Body of pancreas (tissue), 4 donors: ENCODE results near the gene ARID1B. TPM values are rescaled to one million over a fixed set of nuclear protein-coding genes. Genes with fewer than 3 reads are reported as not detected.
A peak's percentile ranks its signal among the peaks of the same experiment; 100 is the strongest.

Source experiments
- ATAC-seq: fragments of 150-250 bp; one replicate; pipeline ENCODE4 v1.9.1; 2016
- DNase-seq, 4 donors: peaks; one replicate each; pipeline ENCODE4 v3.0.0-alpha.2; 2019
- H3K27ac ChIP-seq, 4 donors: fragments of 200-600 bp; sonication (generic); 1 replicate in 3 of 4; 2 replicates in 1 of 4; pipeline versions ENCODE4 v1.5.1 to v1.6.1; 2016 to 2019; ENCODE audit warnings: mild to moderate bottlenecking in 1 of 4, mixed read lengths in 1 of 4, moderate library complexity in 1 of 4
- H3K27me3 ChIP-seq, 2 donors: fragments of 200-600 bp; sonication (generic); one replicate each; pipeline ENCODE4 v1.6.0; 2016; ENCODE audit warnings: mild to moderate bottlenecking in 1 of 2
- H3K36me3 ChIP-seq, 2 donors: fragments of 200-600 bp; sonication (generic); replicated peaks in 1 of 2; 2 replicates each; pipeline ENCODE4 v1.5.1; 2016; ENCODE audit warnings: low read depth in 2 of 2; ENCODE audit not compliant: insufficient read depth in 1 of 2
- H3K4me1 ChIP-seq: fragments of 200-600 bp; sonication (generic); one replicate; pipeline ENCODE4 v1.6.0; 2016
- H3K4me3 ChIP-seq, 2 donors: fragments of 200-600 bp; sonication (generic); 1 replicate in 1 of 2; 2 replicates in 1 of 2; pipeline ENCODE4 v1.5.1; 2016 to 2019
- H3K9me3 ChIP-seq, 3 donors: fragments of 200-600 bp; sonication (generic); 1 replicate in 2 of 3; 2 replicates in 1 of 3; pipeline ENCODE4 v1.5.1; 2016
- POLR2A ChIP-seq, 3 donors: fragments of 450-650 bp; IDR thresholded peaks; one replicate each; pipeline ENCODE4 v1.6.1; 2016; ENCODE audit warnings: antibody characterized with exemption in 3 of 3, mild to moderate bottlenecking in 2 of 3
- WGBS, 2 donors: methylation state at CpG; one replicate each; pipeline ENCODE4 v1.1.5; 2017; 5-methylcytosine and 5-hydroxymethylcytosine counted together
- intact Hi-C: fragments of 100-400 bp; cut with DNase I; formaldehyde crosslinking; loops from one replicate; pipeline ENCODE4 v1.15.1; 2023
- total RNA-seq, 2 donors: library from RNA; depleted of rRNA; stranded (reverse); fragments of >200 nt; gene quantifications; one replicate each; pipeline ENCODE4 v1.1.0, GENCODE V29; 2016
- TF ChIP-seq, protein P1 (sequence below), 7 experiments: fragments of 450-650 bp in 4 of 7; fragments of 200-600 bp in 3 of 7; sonication (generic) in 3 of 7; IDR thresholded peaks; one replicate each; pipeline ENCODE4 v1.5.1; 2016 to 2019; ENCODE audit warnings: antibody characterized with exemption in 7 of 7

Gene ARID1B
- total RNA-seq, 2 donors from 2014 or later = 71.5 to 85.1 TPM

DNA sequence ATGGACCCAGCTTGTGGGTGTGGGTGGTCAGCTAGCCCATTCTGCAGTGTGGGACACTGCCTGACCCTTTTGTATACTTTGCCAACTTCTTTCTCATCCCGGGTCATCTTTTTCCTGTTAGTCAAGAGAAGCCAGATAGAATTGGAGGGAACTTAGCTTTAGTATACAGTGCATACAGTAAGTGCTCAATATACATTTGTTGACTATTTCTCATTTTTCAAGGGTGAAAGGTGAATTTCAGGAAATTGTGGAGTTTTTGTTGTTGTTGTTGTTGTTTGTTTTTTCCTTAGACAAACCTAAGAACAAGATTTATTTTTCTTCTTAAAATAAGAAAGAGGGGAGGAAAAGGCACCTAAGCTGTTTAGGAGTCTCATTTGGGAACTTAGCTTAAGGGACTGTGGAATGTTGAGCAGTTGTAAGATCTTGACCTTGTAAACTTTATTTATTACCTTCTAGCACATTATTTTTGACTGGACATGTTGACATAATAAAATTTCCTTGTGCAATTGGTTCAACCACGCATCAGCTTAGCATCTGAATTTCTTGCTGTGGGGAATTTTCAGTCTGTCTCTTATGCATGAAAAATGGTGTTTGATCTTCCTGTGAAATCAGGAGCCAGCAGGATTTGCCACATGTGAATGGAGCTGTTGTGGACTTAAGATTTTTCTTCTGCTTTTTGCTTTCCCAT lies 113.6 kb downstream of the ARID1B start:
- Histone ChIP-seq H3K27ac (peak overlapping the region in 2 of 4 donors; percentile 10 to 35), H3K9me3 (no peaks in the 10 kb centered on the region), H3K27me3 (no peaks in the 10 kb centered on the region), H3K4me1 (peaks cover 25% of the 10 kb centered on the region), H3K36me3 (no peaks in the 10 kb centered on the region), H3K4me3 (no peak overlapping the region)
- no peak for DNase-seq
- peak; percentile 18 for ATAC-seq
- WGBS, 2 donors = 40% methylated on average over 2 of the region's 2 CpGs
- TF ChIP-seq, protein P1, sequence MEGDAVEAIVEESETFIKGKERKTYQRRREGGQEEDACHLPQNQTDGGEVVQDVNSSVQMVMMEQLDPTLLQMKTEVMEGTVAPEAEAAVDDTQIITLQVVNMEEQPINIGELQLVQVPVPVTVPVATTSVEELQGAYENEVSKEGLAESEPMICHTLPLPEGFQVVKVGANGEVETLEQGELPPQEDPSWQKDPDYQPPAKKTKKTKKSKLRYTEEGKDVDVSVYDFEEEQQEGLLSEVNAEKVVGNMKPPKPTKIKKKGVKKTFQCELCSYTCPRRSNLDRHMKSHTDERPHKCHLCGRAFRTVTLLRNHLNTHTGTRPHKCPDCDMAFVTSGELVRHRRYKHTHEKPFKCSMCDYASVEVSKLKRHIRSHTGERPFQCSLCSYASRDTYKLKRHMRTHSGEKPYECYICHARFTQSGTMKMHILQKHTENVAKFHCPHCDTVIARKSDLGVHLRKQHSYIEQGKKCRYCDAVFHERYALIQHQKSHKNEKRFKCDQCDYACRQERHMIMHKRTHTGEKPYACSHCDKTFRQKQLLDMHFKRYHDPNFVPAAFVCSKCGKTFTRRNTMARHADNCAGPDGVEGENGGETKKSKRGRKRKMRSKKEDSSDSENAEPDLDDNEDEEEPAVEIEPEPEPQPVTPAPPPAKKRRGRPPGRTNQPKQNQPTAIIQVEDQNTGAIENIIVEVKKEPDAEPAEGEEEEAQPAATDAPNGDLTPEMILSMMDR (IDR thresholded peaks at IDR 0.05) = no peak
- no peak for TF ChIP-seq POLR2A (IDR thresholded peaks at IDR 0.05)
- intact Hi-C loops = no loop called here

DNA sequence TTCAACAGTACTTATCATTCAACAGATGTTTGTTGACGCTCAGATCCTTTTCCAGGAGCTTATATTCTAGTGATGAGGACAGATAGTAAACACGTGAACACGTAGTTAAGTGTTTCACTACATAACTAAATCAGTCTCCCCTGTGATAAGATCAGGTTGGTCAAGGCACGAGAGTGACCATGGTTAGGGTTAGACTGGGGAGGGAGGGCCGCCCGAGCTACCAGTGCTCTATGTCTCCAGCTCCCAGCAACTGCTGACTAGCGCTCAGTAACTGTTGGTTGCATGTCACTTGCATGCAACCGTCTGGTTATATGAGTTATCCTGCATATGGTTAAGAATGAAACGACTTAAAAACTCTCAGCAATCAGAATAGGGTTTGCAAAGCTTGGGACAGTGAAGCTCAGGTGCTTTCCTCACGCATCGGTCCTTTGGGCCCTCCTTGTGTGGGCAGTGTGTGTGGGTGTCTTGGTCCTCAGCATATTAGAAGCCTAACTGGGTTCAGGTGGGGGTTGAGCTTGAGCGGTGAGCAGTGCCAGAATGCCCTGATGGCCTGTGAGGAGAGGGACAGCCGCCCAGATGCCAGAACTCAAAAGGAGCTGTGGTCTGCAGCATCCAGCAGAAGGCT lies 120.8 kb downstream of the ARID1B start:
- DNase-seq (no peak), ATAC-seq (no peak)
- H3K9me3 ChIP-seq = no peaks in the 10 kb centered on the region
- no peak overlapping the region for H3K4me3 ChIP-seq
- 87 to 92% methylated on average over 13 of the region's 13 CpGs for WGBS, 2 donors
- no peaks in the 10 kb centered on the region for H3K27me3 ChIP-seq
- no peaks in the 10 kb centered on the region for H3K36me3 ChIP-seq
- peaks cover 15% of the 10 kb centered on the region for H3K4me1 ChIP-seq
- TF ChIP-seq POLR2A (IDR thresholded peaks at IDR 0.05) = no peak
- TF ChIP-seq, protein P1 (IDR thresholded peaks at IDR 0.05) = no peak
- intact Hi-C loops = no loop called here
- no peak overlapping the region for H3K27ac ChIP-seq

DNA sequence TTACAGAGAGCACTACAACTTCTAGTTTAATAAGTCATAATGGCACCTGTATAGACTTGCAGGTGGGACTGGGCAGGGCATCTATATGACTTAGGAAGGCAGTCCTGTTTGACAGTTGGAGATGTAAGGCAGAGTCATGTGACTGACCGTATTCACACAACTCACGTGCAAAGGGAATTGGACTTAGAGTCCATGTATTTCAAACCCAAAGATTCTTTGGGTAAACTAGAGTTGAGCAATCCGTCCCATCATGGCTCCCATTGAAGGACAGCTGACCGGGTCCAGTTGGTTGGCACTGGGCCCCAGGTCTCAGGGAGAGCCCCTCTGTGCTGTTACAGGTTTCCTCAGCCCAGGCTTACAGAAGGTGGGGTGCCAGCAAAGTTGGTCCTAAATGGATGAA lies 121.9 kb downstream of the ARID1B start:
- Histone ChIP-seq H3K36me3 (no peaks in the 10 kb centered on the region), H3K4me3 (no peak overlapping the region), H3K27ac (no peak overlapping the region), H3K4me1 (peaks cover 15% of the 10 kb centered on the region), H3K9me3 (no peaks in the 10 kb centered on the region), H3K27me3 (no peaks in the 10 kb centered on the region)
- WGBS, 2 donors = 85 to 93% methylated on average over 4 of the region's 4 CpGs
- intact Hi-C loops = no loop called here
- TF ChIP-seq POLR2A (IDR thresholded peaks at IDR 0.05) = no peak
- TF ChIP-seq, protein P1 (IDR thresholded peaks at IDR 0.05) = no peak
- DNase-seq (no peak), ATAC-seq (no peak)

DNA sequence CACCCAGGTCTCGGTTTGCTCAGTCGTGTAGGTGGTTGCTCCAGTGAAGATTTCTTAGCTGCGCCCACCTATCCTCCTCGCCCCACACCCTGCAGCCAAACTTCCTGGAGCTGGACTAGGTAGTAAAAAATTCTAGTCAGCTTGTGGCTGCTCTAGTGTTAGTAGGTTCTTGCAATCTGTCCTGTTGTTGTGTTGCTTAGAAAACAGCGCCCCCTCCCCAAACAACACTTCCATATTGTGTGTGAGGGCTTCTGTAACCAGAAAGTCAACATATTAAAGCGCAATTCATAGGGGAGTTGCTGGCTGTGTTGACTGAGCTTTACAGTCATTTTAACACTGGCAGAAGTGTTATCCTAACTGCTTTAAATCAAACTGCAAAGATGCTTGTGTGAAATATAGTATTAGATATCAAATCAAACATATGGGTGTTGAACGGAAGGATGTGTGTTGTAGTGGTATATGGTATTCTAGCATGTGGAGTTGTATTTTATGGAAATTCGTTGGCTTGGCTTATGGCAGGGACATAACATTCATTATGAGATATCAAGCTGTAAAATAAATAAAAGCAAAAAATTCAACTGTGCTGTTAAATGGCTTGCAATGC lies 122.5 kb downstream of the ARID1B start:
- intact Hi-C loops = no loop called here
- ATAC-seq (no peak), DNase-seq (no peak)
- WGBS, 2 donors = 90 to 91% methylated on average over 8 of the region's 8 CpGs
- Histone ChIP-seq H3K27me3 (no peaks in the 10 kb centered on the region), H3K9me3 (no peaks in the 10 kb centered on the region), H3K4me3 (no peak overlapping the region), H3K27ac (no peak overlapping the region), H3K36me3 (no peaks in the 10 kb centered on the region), H3K4me1 (peaks cover 15% of the 10 kb centered on the region)
- TF ChIP-seq, protein P1 (IDR thresholded peaks at IDR 0.05) = no peak
- no peak for TF ChIP-seq POLR2A (IDR thresholded peaks at IDR 0.05)
